GM12892 (cell line): Measurements from ENCODE around the gene ELOVL6.

Experiments used
- POLR2A ChIP-seq: IDR thresholded peaks from 2 replicates; pipeline ENCODE4 v1.6.1; 2011; ENCODE audit warnings: low read depth, low read length, control low read depth
- POLR2AphosphoS5 ChIP-seq: IDR thresholded peaks from 2 replicates; pipeline ENCODE4 v1.6.1; 2011; ENCODE audit warnings: low read depth, low read length, control low read depth

GRCh38 chr4:110135076-110135475 lies 63.3 kb downstream of the ELOVL6 start:
- TF ChIP-seq POLR2A (no peak), POLR2AphosphoS5 (no peak)
